Endothelial cell of umbilical vein (primary cell): ENCODE results near the gene PFKFB3. TPM values are rescaled to one million over a fixed set of nuclear protein-coding genes. Genes with fewer than 3 reads are reported as not detected.

Experiments
- BruUV-seq: library from RNA; stranded (reverse); fragments of 400-500 nt; replicated peaks from 2 replicates; lab custom pipeline; 2021; lab: Mats Ljungman, UMichigan
- CTCF ChIA-PET: fragments of 300-600, 350-600 bp; sonication (Branson Sonifier 250); formaldehyde crosslinking; loops from one replicate; lab custom pipeline; 2021; ENCODE audit warnings: antibody characterized with exemption, inconsistent platforms; lab: Charles Lee
- POLR2A ChIA-PET: fragments of 300-600, 350-600 bp; sonication (Branson Sonifier 250); formaldehyde crosslinking; loops from one replicate; lab custom pipeline; 2021; ENCODE audit warnings: antibody characterized with exemption, inconsistent platforms; lab: Charles Lee
- DNase-seq: peaks from one replicate; pipeline ENCODE4 v3.0.0-alpha.2; 2011; ENCODE audit warnings: low read depth, low spot score
- FAIRE-seq: peaks from 2 replicates; lab custom pipeline; 2011; peaks lifted over from hg19 to GRCh38; lab: Jason Lieb, UNC
- H2AFZ ChIP-seq: 2 replicates; pipeline ENCODE4 v1.6.0; 2012; ENCODE audit warnings: low read depth, low read length, control low read depth, inconsistent platforms
- H3K27ac ChIP-seq: 2 replicates; pipeline ENCODE4 v1.5.1; 2011; ENCODE audit warnings: low read depth, mild to moderate bottlenecking, control low read depth, low read length, moderate library complexity; ENCODE audit not compliant: insufficient read depth
- H3K27me3 ChIP-seq, 2 experiments: 2 replicates each; pipeline versions ENCODE4 v1.6.0 to v1.6.1; 2011; ENCODE audit warnings: low read length in 2 of 2, mixed read lengths in 1 of 2; ENCODE audit not compliant: control insufficient read depth in 2 of 2, insufficient read depth in 2 of 2
- H3K36me3 ChIP-seq, 2 experiments: 2 replicates in 1 of 2; 3 replicates in 1 of 2; pipeline ENCODE4 v1.5.1; 2011; ENCODE audit warnings: low read length in 2 of 2, mild to moderate bottlenecking in 1 of 2, moderate library complexity in 1 of 2; ENCODE audit not compliant: control insufficient read depth in 2 of 2, insufficient read depth in 2 of 2; ENCODE audit errors: extremely low read depth in 1 of 2
- H3K4me1 ChIP-seq: 3 replicates; pipeline ENCODE4 v1.5.1; 2011; ENCODE audit warnings: mild to moderate bottlenecking, low read length; ENCODE audit not compliant: control insufficient read depth, insufficient read depth; ENCODE audit errors: extremely low read depth
- H3K4me2 ChIP-seq: 2 replicates; pipeline ENCODE4 v1.6.1; 2011; ENCODE audit warnings: low read length, control low read depth, mixed read lengths; ENCODE audit not compliant: insufficient read depth
- H3K4me3 ChIP-seq, 3 experiments: fragments of 200-600 bp in 1 of 3; sonication (generic), shearing (Covaris generic) in 1 of 3; replicated peaks in 1 of 3; 2 replicates each; pipeline ENCODE4 v1.5.1; 2011 to 2016; ENCODE audit warnings: control low read depth in 3 of 3, low read length in 3 of 3, mild to moderate bottlenecking in 2 of 3, inconsistent platforms in 1 of 3, low read depth in 1 of 3, moderate library complexity in 1 of 3; ENCODE audit not compliant: insufficient read depth in 1 of 3
- H3K79me2 ChIP-seq: 2 replicates; pipeline ENCODE4 v1.6.0; 2012; ENCODE audit warnings: low read length, inconsistent platforms; ENCODE audit not compliant: control insufficient read depth, insufficient read depth
- H3K9ac ChIP-seq: replicated peaks from 2 replicates; pipeline ENCODE3; 2011; ENCODE audit warnings: low read length, control low read depth; ENCODE audit not compliant: insufficient read depth; ENCODE audit errors: extremely low read depth
- H3K9me1 ChIP-seq: replicated peaks from 3 replicates; pipeline ENCODE4 v1.6.0; 2011; ENCODE audit warnings: mild to moderate bottlenecking, low read length; ENCODE audit not compliant: control insufficient read depth, insufficient read depth; ENCODE audit errors: extremely low read depth
- H3K9me3 ChIP-seq: replicated peaks from 2 replicates; pipeline ENCODE4 v1.5.1; 2012; ENCODE audit warnings: low read length, inconsistent platforms; ENCODE audit not compliant: control insufficient read depth, insufficient read depth
- H4K20me1 ChIP-seq: replicated peaks from 2 replicates; pipeline ENCODE3; 2011; ENCODE audit warnings: mild to moderate bottlenecking, low read length; ENCODE audit not compliant: control insufficient read depth, insufficient read depth; ENCODE audit errors: extremely low read depth
- CTCF ChIP-seq, 2 donors: IDR thresholded peaks; 1 replicate in 1 of 2; 2 replicates in 1 of 2; pipeline ENCODE4 v1.5.1; 2011; ENCODE audit warnings: low read length in 2 of 2, mild to moderate bottlenecking in 2 of 2, moderate library complexity in 2 of 2, control low read depth in 1 of 2, inconsistent platforms in 1 of 2, low read depth in 1 of 2; ENCODE audit not compliant: insufficient read depth in 1 of 2; ENCODE audit errors: extremely low read depth in 1 of 2
- EZH2 ChIP-seq: IDR thresholded peaks from 2 replicates; pipeline ENCODE4 v1.6.1; 2012; ENCODE audit warnings: borderline replicate concordance, low read depth, mild to moderate bottlenecking, moderate library complexity, low read length, inconsistent platforms; ENCODE audit not compliant: severe bottlenecking
- FOS ChIP-seq: IDR thresholded peaks from 2 replicates; pipeline ENCODE4 v1.6.1; 2011; ENCODE audit warnings: mild to moderate bottlenecking, low read length, moderate library complexity, borderline replicate concordance; ENCODE audit not compliant: insufficient read depth
- GATA2 ChIP-seq: IDR thresholded peaks from 2 replicates; pipeline ENCODE4 v1.7.0; 2011; ENCODE audit warnings: low read depth, mild to moderate bottlenecking, moderate library complexity, mixed read lengths, low read length; ENCODE audit not compliant: insufficient read length, insufficient read depth
- JUN ChIP-seq: IDR thresholded peaks from 2 replicates; pipeline ENCODE4 v1.6.1; 2011; ENCODE audit warnings: borderline replicate concordance, low read depth; ENCODE audit not compliant: insufficient read length, insufficient read depth
- MAX ChIP-seq: IDR thresholded peaks from 2 replicates; pipeline ENCODE4 v1.6.1; 2011; ENCODE audit not compliant: insufficient read depth, insufficient read length
- MYC ChIP-seq: IDR thresholded peaks from one replicate; pipeline ENCODE4 v1.6.1; 2011; ENCODE audit warnings: mild to moderate bottlenecking, low read depth, low read length
- POLR2A ChIP-seq: IDR thresholded peaks from 2 replicates; pipeline ENCODE4 v1.6.1; 2012; ENCODE audit warnings: low read depth, mild to moderate bottlenecking, control low read depth, low read length
- POLR2AphosphoS5 ChIP-seq: IDR thresholded peaks from 2 replicates; pipeline ENCODE4 v1.6.1; 2012; ENCODE audit warnings: low read depth, mild to moderate bottlenecking, control low read depth, low read length, moderate library complexity; ENCODE audit not compliant: insufficient read depth
- dilution Hi-C: fragments of 300-500 bp; cut with MboI; formaldehyde crosslinking; loops from one replicate; pipeline ENCODE4 v1.15.0; 2019; ENCODE audit warnings: low sequenced_read_pairs; ENCODE audit not compliant: extremely low pct_ligation_motif_present
- intact Hi-C: fragments of 100-400 bp; cut with micrococcal nuclease; formaldehyde crosslinking; loops from one replicate; pipeline ENCODE4 v1.10.0; 2022
- polyA plus RNA-seq, 4 experiments: library from polyadenylated mRNA; depleted of rRNA in 3 of 4; stranded (reverse) in 3 of 4; unstranded in 1 of 4; fragments of >200 nt; gene quantifications; 2 replicates each; pipeline versions ENCODE4 v1.2.1 to v1.2.3, GENCODE V29; 2011 to 2012; ENCODE audit warnings: missing spikeins in 1 of 4
- total RNA-seq: library from RNA; stranded (reverse); gene quantifications from 2 replicates; pipeline ENCODE4 v1.2.3, GENCODE V29; 2021

PFKFB3 gene
- total and polyA plus RNA-seq, 2 donors (not counting 3 experiments of a cell fraction or from before 2014, with no cell fraction given), result 15.8 to 33.7 TPM

- TSS peak; percentile 9 for BruUV-seq
- POLR2A ChIA-PET, result interaction anchor here (1.7 to 2.3 kb wide), 2 partner anchors 9 to 30 kb away, joined by 8 to 16 read pairs; partner anchors contain the start of gene PFKFB3
Measured at GRCh38 chr10:6171881-6172695, 30.6 kb upstream of the PFKFB3 start.

More at GRCh38 chr10:6171881-6172695, 30.6 kb upstream of the PFKFB3 start:
- Histone ChIP-seq H3K4me2 (peak overlapping the region; percentile 46), H3K79me2 (peaks cover 69% of the 10 kb centered on the region), H3K9me1 (no peaks in the 10 kb centered on the region), H3K4me1 (peaks cover 42% of the 10 kb centered on the region), H3K36me3 (peaks cover 0 to 2% of the 10 kb centered on the region in 2 experiments), H2AFZ (no peak overlapping the region), H3K27me3 (no peaks in the 10 kb centered on the region), H3K27ac (peak overlapping the region; percentile 74), H3K9me3 (no peaks in the 10 kb centered on the region), H4K20me1 (peaks cover 2% of the 10 kb centered on the region), H3K9ac (no peak overlapping the region), H3K4me3 (no peak overlapping the region)
- intact Hi-C loops, result loop anchor here (1.0 kb wide), 3 partner anchors 15 to 28 kb away; no protein-coding TSS in a partner anchor
- dilution Hi-C loops, result no loop called here
- peak; percentile 88 for DNase-seq
- no peak for TF ChIP-seq FOS
- peak; percentile 77 for TF ChIP-seq JUN
- TF ChIP-seq POLR2AphosphoS5, result peak; percentile 86
- TF ChIP-seq CTCF (IDR thresholded peaks at IDR 0.05; ENCODE audit: extremely low read depth in 1 of 2, insufficient read depth in 1 of 2, low read depth in 1 of 2, low read length in 2 of 2), result no peak
- no peak for TF ChIP-seq EZH2
- TF ChIP-seq GATA2, result no peak
- TF ChIP-seq POLR2A, result no peak
- TF ChIP-seq MAX, result no peak
- TF ChIP-seq MYC, result no peak
- FAIRE-seq, result peak; percentile 94
- CTCF ChIA-PET, result interaction anchor here (0.9 to 2.3 kb wide), 9 partner anchors 15 to 230 kb away, joined by 3 to 21 read pairs (median 4); partner anchors contain the start of gene PFKFB3
